Measurements from ENCODE around the gene SIDT1.

Gene SIDT1

DNA sequence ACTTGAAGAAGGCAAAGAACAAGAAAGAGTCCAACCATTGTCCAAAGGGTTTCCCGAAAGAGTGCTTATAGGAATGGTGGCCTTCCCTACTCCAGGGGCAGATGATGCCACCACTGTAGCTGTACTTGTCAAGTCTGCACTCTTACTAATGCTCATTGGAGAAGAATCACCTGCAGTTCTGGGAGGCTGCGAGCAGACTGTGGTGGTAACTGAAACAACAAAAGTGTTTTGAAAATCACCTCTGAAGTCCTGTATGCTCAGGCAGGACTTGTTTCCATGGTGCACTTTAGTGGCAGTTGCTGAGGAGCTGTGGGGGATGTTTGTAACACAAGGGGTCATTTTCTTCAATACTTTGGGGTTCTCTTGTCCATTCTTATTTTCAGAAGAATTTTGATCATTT is 128.1 kb downstream of the SIDT1 start:
- Histone ChIP-seq H3K27ac (ENCODE audit: poor library complexity, severe bottlenecking) (no peak overlapping the region), H3K9me3 (ENCODE audit: severe bottlenecking) (no peaks in the 10 kb centered on the region), H3K4me1 (ENCODE audit: insufficient read depth, poor library complexity, severe bottlenecking) (no peaks in the 10 kb centered on the region), H3K36me3 (ENCODE audit: low read depth) (no peaks in the 10 kb centered on the region), H3K4me3 (ENCODE audit: severe bottlenecking) (no peak overlapping the region), H3K27me3 (ENCODE audit: insufficient read depth, poor library complexity, severe bottlenecking) (no peaks in the 10 kb centered on the region)
- ATAC-seq (ENCODE audit: low read depth) (no peak), DNase-seq (ENCODE audit: low spot score) (no peak)
- TF ChIP-seq, protein P1, sequence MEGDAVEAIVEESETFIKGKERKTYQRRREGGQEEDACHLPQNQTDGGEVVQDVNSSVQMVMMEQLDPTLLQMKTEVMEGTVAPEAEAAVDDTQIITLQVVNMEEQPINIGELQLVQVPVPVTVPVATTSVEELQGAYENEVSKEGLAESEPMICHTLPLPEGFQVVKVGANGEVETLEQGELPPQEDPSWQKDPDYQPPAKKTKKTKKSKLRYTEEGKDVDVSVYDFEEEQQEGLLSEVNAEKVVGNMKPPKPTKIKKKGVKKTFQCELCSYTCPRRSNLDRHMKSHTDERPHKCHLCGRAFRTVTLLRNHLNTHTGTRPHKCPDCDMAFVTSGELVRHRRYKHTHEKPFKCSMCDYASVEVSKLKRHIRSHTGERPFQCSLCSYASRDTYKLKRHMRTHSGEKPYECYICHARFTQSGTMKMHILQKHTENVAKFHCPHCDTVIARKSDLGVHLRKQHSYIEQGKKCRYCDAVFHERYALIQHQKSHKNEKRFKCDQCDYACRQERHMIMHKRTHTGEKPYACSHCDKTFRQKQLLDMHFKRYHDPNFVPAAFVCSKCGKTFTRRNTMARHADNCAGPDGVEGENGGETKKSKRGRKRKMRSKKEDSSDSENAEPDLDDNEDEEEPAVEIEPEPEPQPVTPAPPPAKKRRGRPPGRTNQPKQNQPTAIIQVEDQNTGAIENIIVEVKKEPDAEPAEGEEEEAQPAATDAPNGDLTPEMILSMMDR (IDR thresholded peaks at IDR 0.05; ENCODE audit: poor library complexity, severe bottlenecking), result no peak

DNA sequence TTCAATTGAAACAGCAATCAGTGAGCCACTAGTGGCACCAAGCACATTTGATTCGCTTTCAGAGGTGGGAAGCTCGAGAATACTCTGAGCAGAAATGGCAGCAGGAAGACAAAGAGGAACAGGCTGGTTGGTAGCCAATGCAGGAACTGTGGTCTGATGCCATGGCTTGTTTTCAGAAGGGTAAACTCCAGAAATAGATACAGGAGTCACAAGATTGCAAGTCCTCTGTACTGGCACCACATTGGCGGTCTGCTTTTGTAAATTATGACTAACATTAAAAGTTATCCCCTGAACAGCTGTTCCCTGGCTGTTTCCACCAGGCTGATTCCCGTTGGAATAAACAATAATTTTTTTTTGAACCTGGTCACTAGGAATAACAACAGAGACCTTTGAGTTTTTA is 128.5 kb downstream of the SIDT1 start:
- no peak overlapping the region for H3K4me3 ChIP-seq (ENCODE audit: severe bottlenecking)

DNA sequence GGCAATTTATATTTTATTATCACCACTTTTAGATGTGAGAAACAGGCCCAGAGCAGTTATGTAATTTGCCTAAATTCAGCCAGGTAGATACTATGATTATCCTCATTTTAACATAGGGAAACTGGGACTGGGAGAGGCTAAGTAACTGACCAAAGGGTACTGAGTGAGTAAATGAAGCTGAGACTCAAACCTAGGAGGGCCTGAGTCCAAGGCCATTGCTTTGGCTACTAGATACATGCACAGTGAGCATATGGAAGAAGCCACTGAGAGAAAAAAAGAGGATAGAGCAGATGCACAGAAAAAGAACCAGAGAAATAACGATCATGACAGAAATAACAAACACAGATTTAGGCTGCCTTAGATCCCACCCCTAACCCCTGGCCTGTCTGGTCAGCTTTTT is 130.5 kb downstream of the SIDT1 start:
- Histone ChIP-seq H3K27me3 (ENCODE audit: insufficient read depth, poor library complexity, severe bottlenecking) (no peaks in the 10 kb centered on the region), H3K36me3 (ENCODE audit: low read depth) (no peaks in the 10 kb centered on the region), H3K4me1 (ENCODE audit: insufficient read depth, poor library complexity, severe bottlenecking) (no peaks in the 10 kb centered on the region), H3K4me3 (ENCODE audit: severe bottlenecking) (no peak overlapping the region), H3K27ac (ENCODE audit: poor library complexity, severe bottlenecking) (no peak overlapping the region), H3K9me3 (ENCODE audit: severe bottlenecking) (no peaks in the 10 kb centered on the region)
- DNase-seq (ENCODE audit: low spot score) (no peak), ATAC-seq (ENCODE audit: low read depth) (no peak)
- TF ChIP-seq, protein P1 (IDR thresholded peaks at IDR 0.05; ENCODE audit: poor library complexity, severe bottlenecking), result no peak

More for the DNA sequence above, 128.5 kb downstream of the SIDT1 start:
- Histone ChIP-seq H3K9me3 (ENCODE audit: severe bottlenecking) (no peaks in the 10 kb centered on the region), H3K27me3 (ENCODE audit: insufficient read depth, poor library complexity, severe bottlenecking) (no peaks in the 10 kb centered on the region), H3K27ac (ENCODE audit: poor library complexity, severe bottlenecking) (no peak overlapping the region), H3K36me3 (ENCODE audit: low read depth) (no peaks in the 10 kb centered on the region), H3K4me1 (ENCODE audit: insufficient read depth, poor library complexity, severe bottlenecking) (no peaks in the 10 kb centered on the region)
- ATAC-seq (ENCODE audit: low read depth) (no peak), DNase-seq (ENCODE audit: low spot score) (no peak)
- TF ChIP-seq, protein P1 (IDR thresholded peaks at IDR 0.05; ENCODE audit: poor library complexity, severe bottlenecking), result no peak

- DNase-seq (ENCODE audit: low spot score) (no peak), ATAC-seq (ENCODE audit: low read depth) (no peak)
- Histone ChIP-seq H3K4me1 (ENCODE audit: insufficient read depth, poor library complexity, severe bottlenecking) (no peaks in the 10 kb centered on the region), H3K9me3 (ENCODE audit: severe bottlenecking) (no peaks in the 10 kb centered on the region), H3K27ac (ENCODE audit: poor library complexity, severe bottlenecking) (no peak overlapping the region), H3K36me3 (ENCODE audit: low read depth) (no peaks in the 10 kb centered on the region), H3K4me3 (ENCODE audit: severe bottlenecking) (no peak overlapping the region), H3K27me3 (ENCODE audit: insufficient read depth, poor library complexity, severe bottlenecking) (no peaks in the 10 kb centered on the region)
- TF ChIP-seq, protein P1 (IDR thresholded peaks at IDR 0.05; ENCODE audit: poor library complexity, severe bottlenecking), result no peak
Measured at GRCh38 chr3:113663324-113663750, 131.0 kb downstream of the SIDT1 start.

GRCh38 chr3:113663761-113664160 is 131.4 kb downstream of the SIDT1 start:
- Histone ChIP-seq H3K36me3 (ENCODE audit: low read depth) (no peaks in the 10 kb centered on the region), H3K9me3 (ENCODE audit: severe bottlenecking) (no peaks in the 10 kb centered on the region), H3K4me3 (ENCODE audit: severe bottlenecking) (no peak overlapping the region), H3K27me3 (ENCODE audit: insufficient read depth, poor library complexity, severe bottlenecking) (no peaks in the 10 kb centered on the region), H3K4me1 (ENCODE audit: insufficient read depth, poor library complexity, severe bottlenecking) (no peaks in the 10 kb centered on the region), H3K27ac (ENCODE audit: poor library complexity, severe bottlenecking) (no peak overlapping the region)
- TF ChIP-seq, protein P1 (IDR thresholded peaks at IDR 0.05; ENCODE audit: poor library complexity, severe bottlenecking), result no peak
- DNase-seq (ENCODE audit: low spot score) (no peak), ATAC-seq (ENCODE audit: low read depth) (no peak)
